ENCODE data around the gene RBM4.
"Not testable (repeated sequence)": the region's sequence is repeated elsewhere in the genome, so short reads cannot be mapped to it uniquely, and the experiment has no call there.

Gene RBM4, protein sequence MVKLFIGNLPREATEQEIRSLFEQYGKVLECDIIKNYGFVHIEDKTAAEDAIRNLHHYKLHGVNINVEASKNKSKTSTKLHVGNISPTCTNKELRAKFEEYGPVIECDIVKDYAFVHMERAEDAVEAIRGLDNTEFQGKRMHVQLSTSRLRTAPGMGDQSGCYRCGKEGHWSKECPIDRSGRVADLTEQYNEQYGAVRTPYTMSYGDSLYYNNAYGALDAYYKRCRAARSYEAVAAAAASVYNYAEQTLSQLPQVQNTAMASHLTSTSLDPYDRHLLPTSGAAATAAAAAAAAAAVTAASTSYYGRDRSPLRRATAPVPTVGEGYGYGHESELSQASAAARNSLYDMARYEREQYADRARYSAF

DNA sequence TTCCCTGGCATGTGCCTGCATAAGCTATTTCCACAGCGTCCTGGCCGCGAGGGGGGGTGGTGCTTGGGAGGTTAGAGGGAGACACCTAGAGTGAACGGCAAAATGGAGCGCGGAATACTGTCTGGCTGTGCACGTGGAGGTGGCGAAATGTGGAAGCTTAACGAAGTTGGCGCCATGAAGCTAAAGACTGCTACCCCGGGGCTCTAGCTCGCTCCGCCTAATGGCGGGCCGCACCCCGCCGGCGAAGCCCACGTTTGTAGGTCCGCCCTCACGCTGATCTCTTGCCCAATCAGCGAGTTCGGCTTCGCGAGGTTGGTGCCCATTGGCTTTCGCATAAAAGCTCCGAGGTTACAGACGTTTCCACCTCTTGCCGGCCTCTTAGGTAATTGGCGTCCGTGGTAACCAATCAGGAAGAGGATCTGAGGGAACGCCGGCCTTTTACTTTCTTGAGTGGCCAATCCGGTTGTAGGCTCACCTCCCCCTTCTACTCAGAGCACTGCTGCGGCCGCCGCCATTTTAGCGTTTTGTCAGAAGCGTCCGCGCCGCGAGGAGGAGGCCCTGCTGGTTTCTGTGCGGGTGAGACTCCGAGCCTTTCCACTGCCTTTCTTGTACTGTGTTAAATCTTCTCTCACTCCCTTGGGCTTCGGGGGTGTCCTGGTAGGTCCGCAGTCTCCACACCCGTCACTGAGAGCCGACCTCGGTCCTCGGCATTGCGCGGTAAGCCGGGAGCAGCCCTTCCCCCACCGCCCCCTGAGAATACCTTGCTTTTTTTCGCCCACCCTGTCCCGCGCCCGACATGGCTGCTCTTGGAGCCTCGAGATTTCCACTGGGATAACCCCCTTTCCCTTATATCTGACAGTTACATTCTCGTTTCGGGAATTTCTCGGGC, at the start of gene RBM4:
RBM4 (plus strand) TSS at position 527 of the 889 bp plus-strand sequence. CDS start 1,009 bp downstream, outside the sequence.
- DNase-seq, result peak; percentile 99 to 100

DNA sequence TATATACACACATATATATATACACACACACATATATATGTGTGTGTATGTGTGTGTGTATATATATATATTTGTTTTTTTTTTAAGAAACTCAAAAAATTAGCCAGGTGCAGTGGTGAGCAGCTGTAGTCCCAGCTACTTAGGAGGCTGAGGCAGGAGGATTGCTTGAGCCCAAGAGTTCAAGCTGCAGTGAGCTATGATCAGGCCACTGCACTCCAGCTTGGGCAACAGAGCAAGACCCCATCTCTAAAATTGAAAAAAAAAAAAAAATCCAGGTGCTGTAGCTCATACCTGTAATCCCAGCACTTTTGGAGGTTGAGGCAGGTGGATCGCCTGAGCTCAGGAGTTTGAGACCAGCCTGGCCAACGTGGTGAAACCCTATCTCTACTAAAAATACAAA, 49.2 kb upstream of the RBM4 start:
- not testable (repeated sequence) for DNase-seq

DNA sequence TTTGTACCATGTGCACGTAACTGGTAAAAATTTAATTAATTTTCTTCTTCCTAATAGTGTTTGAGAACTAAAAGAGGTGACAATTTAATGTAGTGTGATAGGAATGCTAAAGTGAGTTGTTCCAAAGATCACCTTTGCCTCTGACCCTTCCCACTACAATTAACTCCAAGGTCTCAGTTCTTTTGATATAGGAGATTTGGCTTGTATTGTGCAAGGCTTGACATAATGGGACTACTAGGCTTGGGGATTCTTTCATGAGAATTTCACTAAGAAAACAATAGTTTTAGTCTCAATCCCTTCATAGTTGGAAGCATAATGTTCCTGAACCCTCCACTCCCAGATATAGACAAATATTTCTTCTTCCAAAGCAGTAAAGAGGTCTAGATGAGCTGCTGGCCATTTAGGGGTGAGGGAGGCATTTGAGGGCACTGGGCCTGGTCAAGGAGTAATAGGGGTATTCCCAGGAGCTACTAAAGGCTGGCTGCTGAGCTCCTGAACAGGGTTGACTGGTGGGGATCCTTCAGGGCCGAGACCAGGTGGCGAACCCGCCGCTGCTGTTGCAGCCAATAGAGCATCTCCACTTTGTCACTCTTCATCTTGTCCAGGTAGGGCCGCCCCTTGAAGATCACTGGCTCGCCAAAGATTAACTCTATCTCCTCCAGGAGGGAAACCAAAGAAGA, 48.4 kb upstream of the RBM4 start:
- DNase-seq, result no peak

DNA sequence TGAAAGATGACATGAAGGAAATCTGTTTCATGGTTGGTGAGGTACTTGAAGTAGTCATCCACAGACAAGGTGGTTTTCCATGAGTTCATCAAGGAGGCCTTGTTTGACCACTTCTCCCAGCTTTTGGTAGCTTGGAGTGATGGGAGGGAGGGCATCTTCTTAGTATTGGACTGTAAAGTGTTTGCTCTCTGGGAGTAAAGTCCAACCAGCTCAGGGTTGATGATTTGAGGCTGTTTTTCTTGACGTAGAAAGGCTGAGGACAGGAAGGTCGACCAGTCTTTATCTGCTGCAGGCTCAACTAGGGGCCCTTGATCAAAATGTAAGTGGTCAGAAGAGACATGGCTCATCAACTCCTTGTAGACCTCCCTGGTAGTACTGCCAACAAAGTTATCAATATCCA, 47.3 kb upstream of the RBM4 start:
- DNase-seq, result no peak

DNA sequence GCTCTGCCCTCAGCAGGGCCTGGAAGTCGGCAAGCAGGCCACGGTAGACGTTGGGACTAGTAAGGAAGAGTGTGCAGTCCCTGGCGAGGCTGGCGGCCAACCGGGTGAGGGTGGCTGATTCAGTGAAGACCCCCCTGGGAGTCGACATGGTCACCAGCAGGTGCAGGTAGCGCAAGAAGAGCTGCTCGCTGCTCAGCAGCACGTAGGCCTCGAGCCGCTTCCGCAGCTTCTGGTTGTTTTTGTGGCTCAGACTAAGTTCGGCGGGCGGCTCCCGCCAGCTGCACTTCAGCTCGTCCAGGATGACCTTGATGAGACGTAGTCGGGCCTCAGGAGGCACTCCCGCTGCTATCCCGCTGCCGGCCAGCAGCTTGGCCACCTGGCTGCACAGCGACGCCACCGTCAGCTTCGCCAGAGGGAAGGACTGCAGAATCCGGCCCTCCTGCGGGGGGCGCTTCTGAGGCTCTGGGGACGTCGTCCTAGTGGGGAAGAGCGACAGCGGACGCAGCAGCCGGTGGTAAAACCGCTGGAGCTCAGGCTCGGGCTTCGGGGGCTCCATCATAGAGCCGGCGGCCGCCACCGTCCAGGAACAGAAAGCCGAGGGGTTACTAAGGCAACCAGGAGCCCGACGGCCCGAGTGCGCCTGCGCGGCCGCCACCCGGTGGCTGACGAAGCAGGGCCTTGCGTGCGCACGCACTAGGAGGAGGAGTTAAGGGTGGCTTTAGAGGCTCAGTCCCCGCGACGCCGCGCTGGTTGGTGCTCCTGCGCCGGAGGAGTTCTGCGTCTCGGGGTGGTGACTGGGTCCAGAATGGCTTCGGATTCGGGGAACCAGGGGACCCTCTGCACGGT, 45.8 kb upstream of the RBM4 start, which contains the start of the genes CCDC87 and CCS:
CCDC87 (minus strand) TSS at position 607 of the 846 bp plus-strand sequence; CDS start at position 559, 48 bp downstream.
CCS (plus strand) TSS at position 729 of the 846 bp plus-strand sequence; CDS start at position 806, 77 bp downstream.
- peak; percentile 92 to 98 for DNase-seq

DNA sequence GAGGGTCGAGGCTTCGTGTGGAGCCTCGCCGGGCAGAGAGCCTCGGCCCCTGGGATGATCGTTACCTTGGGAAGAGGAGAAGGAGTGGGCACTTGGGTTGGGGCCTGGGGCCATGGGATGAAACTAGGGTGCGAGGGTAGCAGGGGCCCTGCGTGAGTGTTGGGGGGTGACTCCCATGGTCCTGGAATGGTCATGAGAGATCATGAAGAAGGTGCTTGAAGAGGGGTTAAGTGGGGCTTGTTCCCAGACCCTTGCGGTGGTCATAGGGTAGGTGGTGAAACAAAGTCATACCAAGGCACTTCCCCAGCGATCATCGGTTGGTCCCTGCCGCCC, 45.2 kb upstream of the RBM4 start:
- DNase-seq, result no peak

DNA sequence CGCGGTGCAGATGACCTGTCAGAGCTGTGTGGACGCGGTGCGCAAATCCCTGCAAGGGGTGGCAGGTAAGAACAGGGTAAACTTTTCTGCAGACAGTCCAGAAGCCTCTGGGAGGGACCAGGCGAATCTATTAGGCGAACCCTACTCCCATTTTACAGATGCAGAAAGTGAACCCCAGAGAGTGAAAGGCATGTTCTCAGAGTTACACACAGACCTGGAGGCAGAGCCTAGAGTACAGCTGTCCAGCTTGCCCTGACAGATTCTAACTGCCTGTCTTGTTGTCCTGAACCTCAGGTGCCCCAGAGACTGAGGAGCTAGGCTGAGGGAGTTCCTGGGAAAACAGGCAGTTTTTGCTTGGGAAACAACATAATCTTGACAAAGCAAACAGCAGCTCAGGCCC, 44.9 kb upstream of the RBM4 start:
- DNase-seq, result no peak

DNA sequence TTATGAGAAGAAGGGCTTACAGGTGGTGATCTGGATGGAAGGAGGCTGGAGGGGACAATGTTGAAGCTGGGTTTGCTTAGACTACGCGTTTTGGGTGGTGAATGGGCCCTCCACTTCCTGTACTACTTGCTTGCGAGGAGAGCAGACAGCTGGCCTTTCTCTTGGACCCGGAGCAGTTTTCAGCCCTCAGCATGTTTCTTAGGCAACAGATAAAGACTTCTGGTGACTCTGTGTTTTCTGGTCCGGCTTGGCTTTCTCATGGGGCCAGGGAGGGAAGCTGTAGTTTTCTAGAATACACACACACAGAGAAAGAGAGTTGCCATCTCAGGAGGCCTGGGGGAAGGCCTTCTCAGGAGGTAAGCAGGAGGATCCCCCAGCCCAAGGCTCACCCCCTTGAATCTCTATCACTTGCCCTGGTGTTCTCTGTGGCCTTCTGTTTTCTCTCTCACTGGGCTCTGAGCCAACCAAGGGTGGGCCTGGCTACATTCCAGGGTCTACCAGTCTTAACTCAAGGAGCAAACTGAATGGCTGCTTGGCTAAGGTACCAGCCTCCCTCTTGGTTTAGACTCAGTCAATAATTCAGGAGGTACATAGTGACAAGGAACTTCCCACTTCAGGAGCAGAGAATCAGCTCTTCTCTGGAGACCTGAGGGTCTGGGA, 43.1 kb upstream of the RBM4 start:
- DNase-seq, result peak in 1 of 2 experiments; percentile 72

DNA sequence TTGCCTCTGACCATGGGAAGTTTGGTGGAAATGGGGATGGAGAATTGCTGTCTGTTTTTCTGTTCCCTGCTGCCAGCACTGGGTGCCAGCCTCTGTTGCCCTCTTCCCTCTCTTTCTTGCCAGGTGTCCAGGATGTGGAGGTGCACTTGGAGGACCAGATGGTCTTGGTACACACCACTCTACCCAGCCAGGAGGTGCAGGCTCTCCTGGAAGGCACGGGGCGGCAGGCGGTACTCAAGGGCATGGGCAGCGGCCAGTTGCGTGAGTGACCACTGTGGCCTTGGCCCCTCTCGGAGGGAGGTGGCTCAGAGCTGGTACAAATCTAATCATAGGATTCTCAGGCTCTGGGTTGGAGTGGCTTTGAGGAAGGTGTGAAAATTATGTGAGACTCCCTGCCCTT, 39.5 kb upstream of the RBM4 start:
- no peak for DNase-seq

DNA sequence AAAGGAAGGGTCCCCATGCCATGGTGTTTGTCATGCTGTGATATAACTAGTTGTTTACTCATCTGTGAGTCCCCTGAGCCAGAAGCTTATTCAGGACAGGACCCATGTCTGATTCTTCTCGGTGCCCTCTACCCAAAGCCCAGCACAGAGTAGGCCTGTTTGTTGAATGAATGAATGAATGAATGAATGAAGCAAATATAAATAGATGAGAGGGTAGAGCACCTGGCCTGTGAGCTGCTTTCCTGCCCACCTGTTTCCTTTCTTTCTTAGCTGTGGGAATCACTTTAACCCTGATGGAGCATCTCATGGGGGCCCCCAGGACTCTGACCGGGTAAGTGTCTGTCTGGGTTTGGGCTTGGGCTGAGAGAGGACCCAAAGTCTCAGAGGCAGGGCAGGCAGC, 38.3 kb upstream of the RBM4 start:
- no peak for DNase-seq

DNA sequence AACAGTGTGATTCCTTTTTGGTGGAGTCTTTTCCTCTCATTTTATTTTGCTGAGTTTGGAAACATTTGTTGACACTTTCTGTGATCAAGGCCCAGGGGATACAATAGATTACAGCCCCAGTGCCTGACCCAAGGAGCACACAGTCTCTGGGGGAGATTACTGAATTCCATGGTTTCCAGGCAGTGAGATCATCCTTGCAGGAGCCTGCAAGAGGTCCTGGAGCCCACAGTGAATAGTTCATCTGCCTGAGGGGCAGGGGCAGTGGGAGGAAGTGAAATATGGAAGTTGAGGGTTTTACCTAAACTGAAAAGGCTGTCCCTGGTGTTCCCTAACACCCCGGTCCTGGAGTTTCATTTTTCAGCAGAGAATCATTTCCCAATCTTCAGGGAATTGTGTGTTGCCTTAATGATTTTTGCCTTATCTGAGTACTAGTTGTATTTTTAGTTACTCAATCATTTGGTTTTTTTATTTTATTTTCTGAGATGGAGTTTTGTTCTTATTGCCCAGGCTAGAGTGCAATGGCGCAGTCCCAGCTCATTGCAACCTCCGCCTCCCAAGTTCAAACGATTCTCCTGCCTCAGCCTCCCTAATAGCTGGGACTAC, 37.8 kb upstream of the RBM4 start:
- DNase-seq, result no peak

DNA sequence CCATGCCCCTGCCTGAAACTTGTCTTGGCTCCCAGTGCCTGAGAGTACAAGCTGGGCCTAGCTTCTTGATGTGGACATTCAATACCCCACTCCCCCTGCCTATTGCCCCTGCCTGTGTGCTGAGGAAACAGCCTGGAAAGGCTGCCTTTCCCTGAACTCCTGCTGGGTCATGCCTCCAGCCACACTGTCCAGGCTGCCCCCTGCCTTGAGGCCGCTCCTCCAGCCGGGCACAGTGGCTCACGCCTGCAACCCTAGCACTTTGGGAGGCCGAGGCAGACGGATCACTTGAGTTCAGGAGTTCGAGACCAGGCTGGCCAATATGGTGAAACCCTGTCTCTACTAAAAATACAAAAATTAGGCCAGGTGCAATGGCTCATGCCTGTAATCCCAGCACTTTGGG, 35.4 kb upstream of the RBM4 start:
- DNase-seq, result no peak

DNA sequence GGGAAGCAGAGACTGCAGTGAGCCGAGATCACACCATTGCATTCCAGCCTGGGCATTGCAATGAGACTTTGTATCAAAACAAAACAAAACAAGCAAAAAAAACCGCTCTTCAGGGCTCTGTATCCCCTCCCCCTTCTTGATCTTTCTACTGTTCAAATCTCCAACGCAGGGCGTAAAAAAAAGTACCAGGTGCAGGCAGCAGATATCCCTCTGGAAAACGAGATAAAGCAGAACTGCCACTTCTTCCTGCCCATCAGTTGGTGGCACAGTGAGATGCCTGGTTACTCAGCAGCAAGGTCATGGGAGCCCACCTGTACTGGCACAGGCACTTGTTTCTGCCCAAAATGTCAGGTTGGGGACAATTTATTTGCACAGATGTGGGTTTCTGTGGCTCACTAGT, 34.3 kb upstream of the RBM4 start:
- no peak for DNase-seq

DNA sequence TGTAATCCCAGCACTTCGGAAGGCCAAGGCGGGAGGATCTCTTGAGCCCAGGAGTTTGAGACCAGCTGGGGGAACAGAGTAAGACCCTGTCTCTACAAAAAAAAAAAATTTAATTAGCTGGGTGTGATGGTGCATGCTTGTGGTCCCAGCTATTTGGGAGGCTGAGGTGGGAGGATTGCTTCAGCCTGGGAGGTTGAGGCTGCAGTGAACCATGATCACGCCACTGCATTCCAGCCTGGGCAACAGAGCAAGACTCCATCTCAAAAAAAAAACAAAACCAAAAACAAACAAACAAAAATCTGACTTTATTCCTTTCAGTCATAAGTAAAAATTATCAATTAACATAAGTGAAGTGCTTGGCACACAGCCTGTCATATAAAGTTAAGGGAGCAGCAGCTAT, 31.9 kb upstream of the RBM4 start:
- not testable (repeated sequence) for DNase-seq

DNA sequence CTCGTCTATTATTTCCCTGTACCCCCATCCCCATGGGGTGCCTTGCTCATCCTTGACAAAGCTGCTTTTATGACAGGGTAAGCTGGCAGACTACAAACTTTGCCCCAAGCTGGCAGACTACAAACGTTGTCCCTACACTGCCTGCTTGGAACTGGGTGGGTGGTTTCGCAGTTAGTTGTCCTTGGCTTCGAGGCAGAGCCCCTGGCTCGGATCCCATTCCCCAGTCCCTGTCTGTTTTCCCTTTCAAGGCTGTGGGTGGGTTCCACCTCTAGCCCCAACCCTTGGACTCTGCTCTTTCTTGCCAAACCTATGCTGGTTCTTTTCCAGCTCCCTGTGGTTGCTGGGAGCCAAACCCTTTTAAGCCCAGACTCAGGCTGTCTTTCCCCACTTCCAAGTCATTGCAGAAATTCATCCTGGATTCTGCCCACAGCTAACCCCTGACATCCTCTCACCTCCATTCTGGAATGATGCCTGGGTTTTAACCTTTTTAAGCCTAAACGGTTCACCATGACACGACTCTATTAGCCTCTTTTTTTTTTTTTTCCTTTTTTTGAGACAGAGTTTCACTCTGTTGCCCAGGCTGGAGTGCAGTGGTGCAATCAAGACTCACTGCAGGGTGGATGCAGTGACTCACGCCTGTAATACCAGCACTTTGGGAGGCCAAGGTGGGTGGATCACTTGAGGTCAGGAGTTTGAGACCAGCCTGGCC, 31.2 kb upstream of the RBM4 start:
- DNase-seq, result peak; percentile 96 to 97

DNA sequence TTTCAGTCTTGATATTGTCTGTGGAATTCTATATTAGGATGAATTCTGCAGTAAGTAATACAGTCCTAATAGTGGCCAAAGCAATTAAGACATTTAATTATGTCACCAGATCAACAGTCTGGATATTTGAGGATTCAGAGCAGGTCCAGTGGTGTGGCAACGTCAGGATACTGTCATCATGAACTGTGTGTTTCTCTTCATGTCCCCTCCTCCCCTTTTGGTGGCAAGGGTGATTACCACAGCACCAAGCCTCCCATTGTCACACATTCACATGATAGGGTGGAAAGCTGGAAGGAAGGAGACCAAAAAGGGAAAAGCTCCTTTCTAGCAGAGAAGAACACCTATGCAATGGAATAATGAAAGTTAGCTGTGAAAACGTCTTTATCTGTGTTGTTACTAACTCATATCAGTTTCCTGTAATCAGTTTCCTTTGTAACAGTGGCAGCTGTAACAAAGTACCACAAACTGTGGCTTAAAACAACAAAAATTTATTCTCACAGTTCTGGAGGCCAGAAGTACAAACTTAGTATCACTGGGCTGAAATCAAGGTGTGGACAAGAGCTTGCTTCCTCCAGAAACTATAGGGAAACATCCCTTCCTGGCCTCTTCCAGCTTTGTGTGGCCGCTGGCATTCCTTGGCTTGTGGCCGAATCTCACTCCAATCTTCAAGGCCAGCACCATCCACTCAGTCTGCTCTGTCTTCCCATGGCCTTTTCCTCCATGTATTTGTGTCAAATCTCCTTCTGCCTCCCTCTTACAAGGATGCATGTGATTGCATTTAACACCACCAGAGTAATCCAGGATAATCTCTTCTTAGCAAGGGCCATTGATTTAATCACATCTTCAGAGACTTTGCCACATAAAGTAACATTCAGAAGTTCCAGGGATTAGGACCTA, 28.5 kb upstream of the RBM4 start:
- DNase-seq, result no peak

DNA sequence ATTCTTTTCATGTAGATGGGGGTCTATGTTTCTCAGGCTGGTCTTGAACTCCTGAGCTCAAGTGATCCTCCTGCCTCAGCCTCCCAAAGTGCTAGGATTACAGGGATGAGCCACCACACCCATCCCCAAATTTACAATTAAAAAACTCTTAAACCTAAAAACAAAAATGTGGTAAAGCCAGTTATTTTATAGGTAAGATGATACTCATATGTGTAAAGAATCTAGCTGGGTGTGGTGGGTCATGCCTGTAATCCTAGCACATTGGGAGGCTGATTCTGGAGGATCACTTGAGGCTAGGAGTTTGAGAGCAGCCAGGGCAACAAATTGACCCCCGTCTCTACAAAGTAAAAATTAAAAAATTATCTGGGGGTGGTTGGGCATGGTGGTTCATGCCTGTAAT, 26.0 kb upstream of the RBM4 start:
- DNase-seq, result no peak

DNA sequence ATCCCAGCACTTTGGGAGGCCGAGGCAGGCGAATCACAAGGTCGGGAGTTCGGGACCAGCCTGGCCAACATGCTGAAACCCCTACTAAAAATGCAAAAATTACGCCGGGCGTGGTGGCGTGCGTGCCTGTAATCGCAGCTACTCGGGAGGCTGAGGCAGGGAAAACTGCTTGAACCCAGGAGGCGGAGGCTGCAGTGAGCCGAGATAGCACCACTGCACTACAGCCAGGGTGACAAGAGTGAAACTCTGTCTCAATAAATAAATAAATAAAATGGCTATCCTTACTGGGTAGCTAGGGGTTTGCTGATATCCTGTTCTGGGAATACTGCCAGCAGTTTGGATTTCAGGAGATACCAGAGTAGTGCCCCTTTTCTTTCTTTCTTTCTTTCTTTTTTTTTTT, 24.4 kb upstream of the RBM4 start:
- DNase-seq, result peak in 1 of 2 experiments; percentile 18

DNA sequence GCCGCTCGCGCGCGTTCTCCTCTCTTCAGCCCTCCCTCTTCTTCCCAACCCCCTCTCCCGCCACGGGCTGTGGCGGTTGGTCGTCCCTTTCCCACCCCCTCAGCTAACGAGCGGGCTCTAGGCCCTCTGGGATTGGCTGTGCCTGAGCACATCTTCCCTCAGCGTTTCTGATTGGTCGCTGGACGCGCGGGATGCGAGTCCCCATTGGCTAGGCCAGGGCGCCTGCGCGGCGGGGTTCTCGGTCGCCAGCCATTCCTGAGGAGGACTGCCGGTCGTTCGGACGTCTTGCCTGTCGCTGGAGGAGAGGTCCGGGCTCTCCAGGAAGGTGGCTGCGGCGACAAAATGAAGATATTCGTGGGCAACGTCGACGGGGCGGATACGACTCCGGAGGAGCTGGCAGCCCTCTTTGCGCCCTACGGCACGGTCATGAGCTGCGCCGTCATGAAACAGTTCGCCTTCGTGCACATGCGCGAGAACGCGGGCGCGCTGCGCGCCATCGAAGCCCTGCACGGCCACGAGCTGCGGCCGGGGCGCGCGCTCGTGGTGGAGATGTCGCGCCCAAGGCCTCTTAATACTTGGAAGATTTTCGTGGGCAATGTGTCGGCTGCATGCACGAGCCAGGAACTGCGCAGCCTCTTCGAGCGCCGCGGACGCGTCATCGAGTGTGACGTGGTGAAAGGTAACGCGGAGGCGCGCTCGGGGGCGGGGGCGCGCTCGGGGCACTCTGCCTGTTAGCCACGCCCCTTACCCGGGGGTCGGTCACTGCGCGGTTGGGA, 21.9 kb upstream of the RBM4 start, which contains the start of gene RBM14:
RBM14 (plus strand) TSS at position 252 of the 776 bp plus-strand sequence; CDS start at position 343, 91 bp downstream.
- peak; percentile 98 to 100 for DNase-seq

All from NCI-H446 (cell line).